Sigmoid colon (tissue), 4 donors: ENCODE measurements around the gene PKLR.

ENCODE experiments used
- EP300 ChIP-seq, 4 donors: sonication (generic); formaldehyde crosslinking; IDR thresholded peaks; one replicate each; pipeline ENCODE4 v1.6.1; 2017; ENCODE audit warnings: antibody characterized with exemption in 4 of 4
- POLR2A ChIP-seq, 2 donors: fragments of 450-650 bp; IDR thresholded peaks; one replicate each; pipeline ENCODE4 v1.6.1; 2016; ENCODE audit warnings: antibody characterized with exemption in 2 of 2, mild to moderate bottlenecking in 2 of 2, moderate library complexity in 2 of 2
- POLR2AphosphoS5 ChIP-seq, 4 donors: sonication (generic); formaldehyde crosslinking; IDR thresholded peaks; one replicate each; pipeline ENCODE4 v1.6.1; 2017; ENCODE audit warnings: antibody characterized with exemption in 4 of 4
- TF ChIP-seq, protein P1 (sequence below), 4 experiments: fragments of 450-650 bp in 3 of 4; fragments of 200-600 bp in 1 of 4; IDR thresholded peaks; one replicate each; pipeline ENCODE4 v1.5.1; 2016 to 2019; ENCODE audit warnings: antibody characterized with exemption in 4 of 4, mild to moderate bottlenecking in 3 of 4, moderate library complexity in 2 of 4

DNA sequence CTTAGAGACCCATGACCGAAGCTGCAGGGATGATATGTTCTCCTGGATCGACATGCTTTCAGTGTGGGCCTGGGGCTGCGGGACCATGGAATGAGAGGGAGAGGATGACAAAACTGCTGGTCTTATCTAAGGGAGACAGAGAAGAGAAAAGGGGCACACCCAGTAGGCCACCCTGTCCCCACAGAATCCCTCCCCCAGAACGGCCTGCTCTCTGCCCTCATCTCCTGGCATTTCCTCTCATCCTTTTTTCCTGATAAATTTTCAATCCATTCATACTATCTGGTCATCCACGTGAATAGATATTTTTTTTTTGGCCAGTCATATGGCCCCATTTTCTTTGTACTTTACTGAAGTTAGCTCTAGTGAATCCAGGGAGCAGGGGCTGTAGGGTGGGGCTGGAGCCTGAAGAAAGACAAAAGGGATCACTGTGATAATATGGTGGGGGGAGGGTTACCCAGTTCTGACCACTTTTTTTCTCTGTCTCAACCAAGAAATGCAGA is at the start of gene PKLR:
- TF ChIP-seq, protein P1, sequence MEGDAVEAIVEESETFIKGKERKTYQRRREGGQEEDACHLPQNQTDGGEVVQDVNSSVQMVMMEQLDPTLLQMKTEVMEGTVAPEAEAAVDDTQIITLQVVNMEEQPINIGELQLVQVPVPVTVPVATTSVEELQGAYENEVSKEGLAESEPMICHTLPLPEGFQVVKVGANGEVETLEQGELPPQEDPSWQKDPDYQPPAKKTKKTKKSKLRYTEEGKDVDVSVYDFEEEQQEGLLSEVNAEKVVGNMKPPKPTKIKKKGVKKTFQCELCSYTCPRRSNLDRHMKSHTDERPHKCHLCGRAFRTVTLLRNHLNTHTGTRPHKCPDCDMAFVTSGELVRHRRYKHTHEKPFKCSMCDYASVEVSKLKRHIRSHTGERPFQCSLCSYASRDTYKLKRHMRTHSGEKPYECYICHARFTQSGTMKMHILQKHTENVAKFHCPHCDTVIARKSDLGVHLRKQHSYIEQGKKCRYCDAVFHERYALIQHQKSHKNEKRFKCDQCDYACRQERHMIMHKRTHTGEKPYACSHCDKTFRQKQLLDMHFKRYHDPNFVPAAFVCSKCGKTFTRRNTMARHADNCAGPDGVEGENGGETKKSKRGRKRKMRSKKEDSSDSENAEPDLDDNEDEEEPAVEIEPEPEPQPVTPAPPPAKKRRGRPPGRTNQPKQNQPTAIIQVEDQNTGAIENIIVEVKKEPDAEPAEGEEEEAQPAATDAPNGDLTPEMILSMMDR (IDR thresholded peaks at IDR 0.05): no peak
- TF ChIP-seq POLR2AphosphoS5 (IDR thresholded peaks at IDR 0.05) (no peak), POLR2A (IDR thresholded peaks at IDR 0.05) (no peak), EP300 (IDR thresholded peaks at IDR 0.05) (no peak)
